H9 (cell line): ENCODE measurements around the gene DEFB125. TPM values are rescaled to one million over a fixed set of nuclear protein-coding genes. Genes with fewer than 3 reads are reported as not detected.

Experiments
- DNase-seq: peaks from one replicate; pipeline ENCODE4 v3.0.0-alpha.2; 2017
- H2AFZ ChIP-seq: one replicate; pipeline ENCODE4 v1.6.1; 2013; ENCODE audit warnings: mild to moderate bottlenecking, low read length, control low read depth, moderate library complexity
- H2AK5ac ChIP-seq: 2 replicates; pipeline ENCODE4 v1.6.1; 2013; ENCODE audit warnings: low read length, control low read depth, mixed read lengths; ENCODE audit not compliant: insufficient read length
- H2BK120ac ChIP-seq: one replicate; pipeline ENCODE4 v1.6.1; 2013; ENCODE audit warnings: low read depth, mild to moderate bottlenecking, low read length, control low read depth, inconsistent platforms; ENCODE audit not compliant: poor library complexity, severe bottlenecking
- H2BK12ac ChIP-seq: 2 replicates; pipeline ENCODE4 v1.6.1; 2013; ENCODE audit warnings: low read length, control low read depth, mixed read lengths, low read depth; ENCODE audit not compliant: insufficient read length
- H2BK15ac ChIP-seq: 2 replicates; pipeline ENCODE4 v1.6.1; 2013; ENCODE audit warnings: low read depth, low read length, control low read depth
- H2BK20ac ChIP-seq: one replicate; pipeline ENCODE4 v1.6.1; 2013; ENCODE audit warnings: low read depth, mild to moderate bottlenecking, low read length, control low read depth, inconsistent platforms; ENCODE audit not compliant: poor library complexity, severe bottlenecking
- H2BK5ac ChIP-seq: 2 replicates; pipeline ENCODE4 v1.6.1; 2013; ENCODE audit warnings: low read length, control low read depth, mixed read lengths; ENCODE audit not compliant: insufficient read length
- H3K14ac ChIP-seq: 2 replicates; pipeline ENCODE4 v1.6.1; 2013; ENCODE audit warnings: low read length, control low read depth; ENCODE audit not compliant: insufficient read depth
- H3K18ac ChIP-seq: 2 replicates; pipeline ENCODE4 v1.6.1; 2013; ENCODE audit warnings: low read depth, mild to moderate bottlenecking, mixed read lengths, low read length, control low read depth; ENCODE audit not compliant: insufficient read length
- H3K23ac ChIP-seq: 2 replicates; pipeline ENCODE4 v1.6.1; 2013; ENCODE audit warnings: low read length, control low read depth, mixed read lengths, low read depth; ENCODE audit not compliant: insufficient read length
- H3K23me2 ChIP-seq: 2 replicates; pipeline ENCODE4 v1.6.1; 2013; ENCODE audit warnings: low read depth, mild to moderate bottlenecking, mixed read lengths, low read length, control low read depth; ENCODE audit not compliant: insufficient read length, poor library complexity, severe bottlenecking
- H3K27ac ChIP-seq: 2 replicates; pipeline ENCODE4 v1.5.1; 2013; ENCODE audit warnings: low read length, control low read depth, mixed read lengths, low read depth; ENCODE audit not compliant: insufficient read length
- H3K27me3 ChIP-seq: 2 replicates; pipeline ENCODE4 v1.6.1; 2013; ENCODE audit warnings: low read length, control low read depth, inconsistent platforms; ENCODE audit not compliant: insufficient read depth
- H3K4ac ChIP-seq: 2 replicates; pipeline ENCODE4 v1.6.1; 2013; ENCODE audit warnings: low read depth, mild to moderate bottlenecking, control low read depth, inconsistent platforms, low read length, moderate library complexity
- H3K4me1 ChIP-seq: 2 replicates; pipeline ENCODE4 v1.6.1; 2013; ENCODE audit warnings: low read length, control low read depth, inconsistent platforms; ENCODE audit not compliant: insufficient read depth
- H3K4me2 ChIP-seq: 2 replicates; pipeline ENCODE4 v1.6.1; 2013; ENCODE audit warnings: low read length, control low read depth, mixed read lengths; ENCODE audit not compliant: insufficient read length, insufficient read depth
- H3K56ac ChIP-seq: 2 replicates; pipeline ENCODE4 v1.6.1; 2013; ENCODE audit warnings: low read depth, mild to moderate bottlenecking, mixed read lengths, low read length, control low read depth; ENCODE audit not compliant: insufficient read length
- H3K79me1 ChIP-seq: 2 replicates; pipeline ENCODE4 v1.6.1; 2013; ENCODE audit warnings: low read depth, mild to moderate bottlenecking, moderate library complexity, low read length, control low read depth, inconsistent platforms; ENCODE audit not compliant: insufficient read depth, poor library complexity, severe bottlenecking
- H3K79me2 ChIP-seq: 2 replicates; pipeline ENCODE4 v1.6.1; 2013; ENCODE audit warnings: low read length, control low read depth, inconsistent platforms; ENCODE audit not compliant: insufficient read depth
- H3K9ac ChIP-seq: 2 replicates; pipeline ENCODE4 v1.6.1; 2013; ENCODE audit warnings: low read length, control low read depth, mixed read lengths; ENCODE audit not compliant: insufficient read length; ENCODE audit errors: extremely low read depth
- H3K9me3 ChIP-seq: one replicate; pipeline ENCODE4 v1.6.1; 2013; ENCODE audit warnings: low read depth, low read length, inconsistent platforms; ENCODE audit not compliant: control insufficient read depth
- H3T11ph ChIP-seq: one replicate; pipeline ENCODE4 v1.6.1; 2013; ENCODE audit warnings: mild to moderate bottlenecking, low read length, control low read depth, inconsistent platforms
- H4K20me1 ChIP-seq: one replicate; pipeline ENCODE4 v1.6.1; 2013; ENCODE audit not compliant: control insufficient read depth, insufficient read length, insufficient read depth
- H4K5ac ChIP-seq: 2 replicates; pipeline ENCODE4 v1.6.1; 2013; ENCODE audit warnings: low read depth, mild to moderate bottlenecking, mixed read lengths, low read length, control low read depth; ENCODE audit not compliant: insufficient read length
- H4K8ac ChIP-seq: replicated peaks from 2 replicates; pipeline ENCODE4 v1.6.1; 2013; ENCODE audit warnings: low read length, control low read depth, mixed read lengths, low read depth; ENCODE audit not compliant: insufficient read length
- H4K91ac ChIP-seq: 2 replicates; pipeline ENCODE4 v1.6.1; 2013; ENCODE audit warnings: low read depth, mild to moderate bottlenecking, moderate library complexity, mixed read lengths, low read length, control low read depth; ENCODE audit not compliant: insufficient read length
- H3K27ac Mint-ChIP-seq, 3 experiments: 2 replicates in 2 of 3; 3 replicates in 1 of 3; pipeline ENCODE4 v1.8.0; 2020 to 2021; ENCODE audit warnings: mixed read lengths in 3 of 3, mild to moderate bottlenecking in 1 of 3, moderate library complexity in 1 of 3
- H3K27me3 Mint-ChIP-seq: 2 replicates; pipeline ENCODE4 v1.8.0; 2021; ENCODE audit warnings: low read depth, mild to moderate bottlenecking, moderate library complexity, mixed read lengths
- H3K36me3 Mint-ChIP-seq, 3 experiments: 2 replicates in 2 of 3; 3 replicates in 1 of 3; pipeline ENCODE4 v1.8.0; 2020 to 2021; ENCODE audit warnings: low read depth in 3 of 3, mixed read lengths in 3 of 3; ENCODE audit not compliant: insufficient read depth in 1 of 3
- H3K4me1 Mint-ChIP-seq, 2 experiments: 2 replicates each; pipeline ENCODE4 v1.8.0; 2020; ENCODE audit warnings: mixed read lengths in 2 of 2
- H3K4me3 Mint-ChIP-seq, 2 experiments: 2 replicates in 1 of 2; 3 replicates in 1 of 2; pipeline ENCODE4 v1.8.0; 2020 to 2021; ENCODE audit warnings: mild to moderate bottlenecking in 2 of 2, mixed read lengths in 2 of 2, moderate library complexity in 1 of 2
- H3K9me3 Mint-ChIP-seq, 2 experiments: 2 replicates in 1 of 2; 3 replicates in 1 of 2; pipeline ENCODE4 v1.8.0; 2020; ENCODE audit warnings: mild to moderate bottlenecking in 2 of 2, mixed read lengths in 2 of 2, moderate library complexity in 1 of 2
- WGBS: extraction: QIAGEN DNeasy Blood & Tissue Kit; methylation state at CpG from one replicate; pipeline ENCODE4 v1.1.7; 2013; ENCODE audit warnings: missing lambda C conversion rate, low lambda C conversion rate, mixed read lengths; ENCODE audit not compliant: insufficient read length; ENCODE audit errors: extremely low coverage; 5-methylcytosine and 5-hydroxymethylcytosine counted together
- total RNA-seq: library from RNA; stranded (reverse); gene quantifications from 2 replicates; pipeline ENCODE4 v1.2.1, GENCODE V29; 2021
- TF ChIP-seq, protein P1 (sequence below): fragments of 200-600 bp; sonication (generic); conservative IDR thresholded peaks from 3 replicates; pipeline ENCODE4 v1.8.0; 2021; ENCODE audit warnings: antibody characterized with exemption, mild to moderate bottlenecking

Gene DEFB125
- total RNA-seq, 1 experiment from 2014 or later = not detected

DNA sequence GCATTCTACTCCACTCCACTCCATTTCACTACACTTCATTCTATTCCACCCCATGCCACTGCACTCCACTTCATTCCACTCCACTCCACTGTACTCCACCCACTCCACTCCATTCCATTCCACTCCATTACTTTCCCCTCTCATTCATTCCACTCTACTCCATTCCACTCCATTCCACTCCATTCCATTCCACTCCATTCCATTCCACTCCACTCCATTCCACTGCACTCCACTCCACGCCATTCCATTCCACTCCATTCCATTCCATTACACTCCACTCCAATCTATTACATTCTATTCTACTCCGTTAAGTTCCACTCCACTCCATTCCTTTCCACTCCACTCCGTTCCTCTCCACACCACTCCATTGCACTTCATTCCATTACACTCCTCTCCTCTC, 25.0 kb upstream of the DEFB125 start:
- H3K9me3 ChIP-seq = peaks cover 73% of the 10 kb centered on the region
- Mint-ChIP-seq H3K36me3 (no peaks in the 10 kb centered on the region), H3K4me3 (no peak overlapping the region), H3K9me3 (0 out of 5 replicates have a peak, but pooled peaks cover 0 to under 1% of the 10 kb centered on the region in 2 experiments), H3K4me1 (no peaks in the 10 kb centered on the region), H3K27me3 (no peaks in the 10 kb centered on the region), H3K27ac (no peak overlapping the region)
- H2BK15ac ChIP-seq = no peak overlapping the region
- H3K18ac ChIP-seq = no peak overlapping the region
- no peak overlapping the region for H4K5ac ChIP-seq
- 98% methylated on average over 3 of the region's 3 CpGs for WGBS
- H4K91ac ChIP-seq = no peak overlapping the region
- no peaks in the 10 kb centered on the region for H3K27me3 ChIP-seq
- H3K4me1 ChIP-seq = no peaks in the 10 kb centered on the region
- no peaks in the 10 kb centered on the region for H4K20me1 ChIP-seq
- no peaks in the 10 kb centered on the region for H3K23me2 ChIP-seq
- no peak overlapping the region for H3K56ac ChIP-seq
- H3T11ph ChIP-seq = no peak overlapping the region
- H2BK120ac ChIP-seq = no peak overlapping the region
- no peaks in the 10 kb centered on the region for H3K79me1 ChIP-seq
- no peak overlapping the region for H2AK5ac ChIP-seq
- H2AFZ ChIP-seq = no peak overlapping the region
- H2BK12ac ChIP-seq = no peak overlapping the region
- no peak overlapping the region for H3K14ac ChIP-seq
- no peaks in the 10 kb centered on the region for H3K79me2 ChIP-seq
- no peak overlapping the region for H2BK20ac ChIP-seq
- no peak overlapping the region for H3K4me2 ChIP-seq
- H3K27ac ChIP-seq = no peak overlapping the region
- no peak overlapping the region for H3K23ac ChIP-seq
- no peak overlapping the region for H3K9ac ChIP-seq
- DNase-seq = no peak
- no peak overlapping the region for H3K4ac ChIP-seq
- H2BK5ac ChIP-seq = no peak overlapping the region
- H4K8ac ChIP-seq = no peak overlapping the region
- TF ChIP-seq, protein P1, sequence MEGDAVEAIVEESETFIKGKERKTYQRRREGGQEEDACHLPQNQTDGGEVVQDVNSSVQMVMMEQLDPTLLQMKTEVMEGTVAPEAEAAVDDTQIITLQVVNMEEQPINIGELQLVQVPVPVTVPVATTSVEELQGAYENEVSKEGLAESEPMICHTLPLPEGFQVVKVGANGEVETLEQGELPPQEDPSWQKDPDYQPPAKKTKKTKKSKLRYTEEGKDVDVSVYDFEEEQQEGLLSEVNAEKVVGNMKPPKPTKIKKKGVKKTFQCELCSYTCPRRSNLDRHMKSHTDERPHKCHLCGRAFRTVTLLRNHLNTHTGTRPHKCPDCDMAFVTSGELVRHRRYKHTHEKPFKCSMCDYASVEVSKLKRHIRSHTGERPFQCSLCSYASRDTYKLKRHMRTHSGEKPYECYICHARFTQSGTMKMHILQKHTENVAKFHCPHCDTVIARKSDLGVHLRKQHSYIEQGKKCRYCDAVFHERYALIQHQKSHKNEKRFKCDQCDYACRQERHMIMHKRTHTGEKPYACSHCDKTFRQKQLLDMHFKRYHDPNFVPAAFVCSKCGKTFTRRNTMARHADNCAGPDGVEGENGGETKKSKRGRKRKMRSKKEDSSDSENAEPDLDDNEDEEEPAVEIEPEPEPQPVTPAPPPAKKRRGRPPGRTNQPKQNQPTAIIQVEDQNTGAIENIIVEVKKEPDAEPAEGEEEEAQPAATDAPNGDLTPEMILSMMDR = no peak
